Sigmoid colon (tissue), 4 donors: ENCODE measurements around the gene NFIC.

Experiments
- POLR2A ChIP-seq, 2 donors: fragments of 450-650 bp; IDR thresholded peaks; one replicate each; pipeline ENCODE4 v1.6.1; 2016; ENCODE audit warnings: antibody characterized with exemption in 2 of 2, mild to moderate bottlenecking in 2 of 2, moderate library complexity in 2 of 2
- POLR2AphosphoS5 ChIP-seq, 4 donors: sonication (generic); formaldehyde crosslinking; IDR thresholded peaks; one replicate each; pipeline ENCODE4 v1.6.1; 2017; ENCODE audit warnings: antibody characterized with exemption in 4 of 4
- TF ChIP-seq, protein P1 (sequence below), 4 experiments: fragments of 450-650 bp in 3 of 4; fragments of 200-600 bp in 1 of 4; IDR thresholded peaks; one replicate each; pipeline ENCODE4 v1.5.1; 2016 to 2019; ENCODE audit warnings: antibody characterized with exemption in 4 of 4, mild to moderate bottlenecking in 3 of 4, moderate library complexity in 2 of 4

- TF ChIP-seq, protein P1, sequence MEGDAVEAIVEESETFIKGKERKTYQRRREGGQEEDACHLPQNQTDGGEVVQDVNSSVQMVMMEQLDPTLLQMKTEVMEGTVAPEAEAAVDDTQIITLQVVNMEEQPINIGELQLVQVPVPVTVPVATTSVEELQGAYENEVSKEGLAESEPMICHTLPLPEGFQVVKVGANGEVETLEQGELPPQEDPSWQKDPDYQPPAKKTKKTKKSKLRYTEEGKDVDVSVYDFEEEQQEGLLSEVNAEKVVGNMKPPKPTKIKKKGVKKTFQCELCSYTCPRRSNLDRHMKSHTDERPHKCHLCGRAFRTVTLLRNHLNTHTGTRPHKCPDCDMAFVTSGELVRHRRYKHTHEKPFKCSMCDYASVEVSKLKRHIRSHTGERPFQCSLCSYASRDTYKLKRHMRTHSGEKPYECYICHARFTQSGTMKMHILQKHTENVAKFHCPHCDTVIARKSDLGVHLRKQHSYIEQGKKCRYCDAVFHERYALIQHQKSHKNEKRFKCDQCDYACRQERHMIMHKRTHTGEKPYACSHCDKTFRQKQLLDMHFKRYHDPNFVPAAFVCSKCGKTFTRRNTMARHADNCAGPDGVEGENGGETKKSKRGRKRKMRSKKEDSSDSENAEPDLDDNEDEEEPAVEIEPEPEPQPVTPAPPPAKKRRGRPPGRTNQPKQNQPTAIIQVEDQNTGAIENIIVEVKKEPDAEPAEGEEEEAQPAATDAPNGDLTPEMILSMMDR (IDR thresholded peaks at IDR 0.05), result no peak
- no peak for TF ChIP-seq POLR2A (IDR thresholded peaks at IDR 0.05)
- no peak for TF ChIP-seq POLR2AphosphoS5 (IDR thresholded peaks at IDR 0.05)
Measured at GRCh38 chr19:3336351-3336679, 30.1 kb upstream of the NFIC start.
